Fibroblast of villous mesenchyme (primary cell): ENCODE measurements around the gene LTN1. TPM values are rescaled to one million over a fixed set of nuclear protein-coding genes. Genes with fewer than 3 reads are reported as not detected.

Source experiments
- DNase-seq: peaks from one replicate; pipeline ENCODE4 v3.0.0-alpha.2; 2010; ENCODE audit warnings: low read depth
- H3K4me3 ChIP-seq: 2 replicates; pipeline ENCODE4 v1.5.1; 2011; ENCODE audit warnings: low read depth, mild to moderate bottlenecking, low read length
- CTCF ChIP-seq: IDR thresholded peaks from 2 replicates; pipeline ENCODE4 v1.5.1; 2012; ENCODE audit warnings: low read depth, mild to moderate bottlenecking, low read length; ENCODE audit not compliant: insufficient read depth
- total RNA-seq: library from RNA; depleted of rRNA; stranded (reverse); fragments of >200 nt; gene quantifications from 2 replicates; pipeline ENCODE4 v1.2.3, GENCODE V29; 2012

The LTN1 gene
- total RNA-seq, 1 donor: 45.8 TPM

GRCh38 chr21:28963831-28964230 is 28.8 kb downstream of the LTN1 start:
- no peak for DNase-seq
- TF ChIP-seq CTCF: no peak
- H3K4me3 ChIP-seq: no peak overlapping the region

- no peak for DNase-seq
- H3K4me3 ChIP-seq: no peak overlapping the region
- no peak for TF ChIP-seq CTCF
Observed at GRCh38 chr21:28962465-28962864, 30.2 kb downstream of the LTN1 start.

- no peak overlapping the region for H3K4me3 ChIP-seq
- no peak for DNase-seq
- no peak for TF ChIP-seq CTCF
Observed at GRCh38 chr21:28961927-28962326, 30.8 kb downstream of the LTN1 start.

GRCh38 chr21:28960245-28960644 is 32.4 kb downstream of the LTN1 start:
- DNase-seq: no peak
- no peak for TF ChIP-seq CTCF
- no peak overlapping the region for H3K4me3 ChIP-seq

GRCh38 chr21:28959367-28960099 is 33.1 kb downstream of the LTN1 start:
- no peak for TF ChIP-seq CTCF
- H3K4me3 ChIP-seq: no peak overlapping the region
- DNase-seq: peak; percentile 73

- TF ChIP-seq CTCF: no peak
- no peak overlapping the region for H3K4me3 ChIP-seq
Observed at GRCh38 chr21:28953247-28953646, 39.4 kb downstream of the LTN1 start.

GRCh38 chr21:28952686-28953085 is 40.0 kb downstream of the LTN1 start:
- TF ChIP-seq CTCF: no peak
- no peak for DNase-seq
- H3K4me3 ChIP-seq: no peak overlapping the region

More at GRCh38 chr21:28953247-28953646, 39.4 kb downstream of the LTN1 start:
- DNase-seq: no peak
